ENCODE measurements around the gene KIF6. TPM values are rescaled to one million over a fixed set of nuclear protein-coding genes. Genes with fewer than 3 reads are reported as not detected.
A peak's percentile ranks its signal among the peaks of the same experiment; 100 is the strongest.
"Not testable (repeated sequence)": the region's sequence is repeated elsewhere in the genome, so short reads cannot be mapped to it uniquely, and the experiment has no call there.

Gene KIF6
- polyA plus RNA-seq, 3 donors: not detected

- Histone ChIP-seq H3K4me3 (replicated peaks in 1 of 3; ENCODE audit: low read depth in 2 of 3, low read length in 3 of 3) (no peak overlapping the region), H3K79me2 (ENCODE audit: insufficient read depth, low read length) (no peaks in the 10 kb centered on the region), H3K4me2 (replicated peaks; ENCODE audit: extremely low read depth, low read length, poor library complexity, severe bottlenecking) (no peak overlapping the region), H4K20me1 (ENCODE audit: insufficient read depth, low read length) (no peaks in the 10 kb centered on the region), H3K9ac (ENCODE audit: insufficient read depth, low read length, poor library complexity, severe bottlenecking) (no peak overlapping the region), H3K27me3 (ENCODE audit: control insufficient read depth in 2 of 2, insufficient read depth in 2 of 2, low read length in 2 of 2) (no peaks in the 10 kb centered on the region), H3K4me1 (ENCODE audit: control insufficient read depth in 1 of 2, insufficient read depth in 2 of 2, low read length in 2 of 2) (peaks cover 41 to 46% of the 10 kb centered on the region in 2 donors), H3K27ac (ENCODE audit: low read depth in 1 of 2, low read length in 2 of 2) (no peak overlapping the region), H3K9me3 (replicated peaks in 1 of 2; ENCODE audit: control insufficient read depth in 1 of 2, insufficient read depth in 1 of 2, low read length in 2 of 2) (no peaks in the 10 kb centered on the region), H2AFZ (ENCODE audit: insufficient read depth, low read depth, low read length, poor library complexity, severe bottlenecking) (no peak overlapping the region), H3K36me3 (replicated peaks in 1 of 2; ENCODE audit: control insufficient read depth in 1 of 2, insufficient read depth in 2 of 2, low read length in 2 of 2) (no peaks in the 10 kb centered on the region)
- Mint-ChIP-seq H3K4me3 (no peak overlapping the region), H3K27ac (peak overlapping the region in 2 of 7 donors; percentile 17 to 74), H3K27me3 (ENCODE audit: low read depth in 3 of 3) (peaks cover 3 to 9% (median 4%) of the 10 kb centered on the region in 3 donors), H3K36me3 (peaks cover 0 to 2% of the 10 kb centered on the region in 2 donors), H3K9me3 (peaks cover 0 to 6% (median 0%) of the 10 kb centered on the region in 7 donors), H3K4me1 (peaks cover 40% of the 10 kb centered on the region)
- intact Hi-C loops (cut with micrococcal nuclease): no loop called here
- TF ChIP-seq, protein P1, sequence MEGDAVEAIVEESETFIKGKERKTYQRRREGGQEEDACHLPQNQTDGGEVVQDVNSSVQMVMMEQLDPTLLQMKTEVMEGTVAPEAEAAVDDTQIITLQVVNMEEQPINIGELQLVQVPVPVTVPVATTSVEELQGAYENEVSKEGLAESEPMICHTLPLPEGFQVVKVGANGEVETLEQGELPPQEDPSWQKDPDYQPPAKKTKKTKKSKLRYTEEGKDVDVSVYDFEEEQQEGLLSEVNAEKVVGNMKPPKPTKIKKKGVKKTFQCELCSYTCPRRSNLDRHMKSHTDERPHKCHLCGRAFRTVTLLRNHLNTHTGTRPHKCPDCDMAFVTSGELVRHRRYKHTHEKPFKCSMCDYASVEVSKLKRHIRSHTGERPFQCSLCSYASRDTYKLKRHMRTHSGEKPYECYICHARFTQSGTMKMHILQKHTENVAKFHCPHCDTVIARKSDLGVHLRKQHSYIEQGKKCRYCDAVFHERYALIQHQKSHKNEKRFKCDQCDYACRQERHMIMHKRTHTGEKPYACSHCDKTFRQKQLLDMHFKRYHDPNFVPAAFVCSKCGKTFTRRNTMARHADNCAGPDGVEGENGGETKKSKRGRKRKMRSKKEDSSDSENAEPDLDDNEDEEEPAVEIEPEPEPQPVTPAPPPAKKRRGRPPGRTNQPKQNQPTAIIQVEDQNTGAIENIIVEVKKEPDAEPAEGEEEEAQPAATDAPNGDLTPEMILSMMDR (IDR thresholded peaks at IDR 0.05): no peak
- 100% methylated on average over 2 of the region's 3 CpGs for WGBS (ENCODE audit: insufficient coverage)
- no peak for DNase-seq
These were observed 437.6 kb downstream of the KIF6 start for GRCh38 chr6:39287601-39288000.

DNA sequence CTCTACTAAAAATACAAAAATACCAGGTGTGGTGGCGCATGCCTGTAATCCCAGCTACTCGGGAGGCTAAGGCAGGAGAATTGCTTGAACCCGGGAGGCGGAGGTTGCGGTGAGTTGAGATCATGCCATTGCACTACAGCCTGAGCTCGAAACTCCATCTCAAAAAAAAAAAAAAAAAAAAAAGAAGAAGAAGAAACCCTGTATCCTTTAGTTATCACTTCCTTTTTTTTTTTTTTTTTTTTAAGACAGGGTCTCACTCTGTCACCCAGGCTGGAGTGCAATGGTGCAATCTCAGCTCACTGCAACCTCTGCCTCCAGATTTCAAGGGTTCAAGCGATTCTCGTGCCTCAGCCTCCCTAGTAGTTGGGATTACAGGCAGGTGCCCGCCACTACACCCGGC is 438.6 kb downstream of the KIF6 start:
- H3K9ac ChIP-seq (ENCODE audit: insufficient read depth, low read length, poor library complexity, severe bottlenecking); intact Hi-C loops (cut with micrococcal nuclease); H3K4me3 ChIP-seq (replicated peaks in 1 of 3; ENCODE audit: low read depth in 2 of 3, low read length in 3 of 3); H3K9me3 Mint-ChIP-seq; H3K36me3 Mint-ChIP-seq; H2AFZ ChIP-seq (ENCODE audit: insufficient read depth, low read depth, low read length, poor library complexity, severe bottlenecking); H3K4me3 Mint-ChIP-seq; H3K36me3 ChIP-seq (replicated peaks in 1 of 2; ENCODE audit: control insufficient read depth in 1 of 2, insufficient read depth in 2 of 2, low read length in 2 of 2); H3K27me3 ChIP-seq (ENCODE audit: control insufficient read depth in 2 of 2, insufficient read depth in 2 of 2, low read length in 2 of 2); H3K79me2 ChIP-seq (ENCODE audit: insufficient read depth, low read length); H4K20me1 ChIP-seq (ENCODE audit: insufficient read depth, low read length); H3K27ac ChIP-seq (ENCODE audit: low read depth in 1 of 2, low read length in 2 of 2); H3K9me3 ChIP-seq (replicated peaks in 1 of 2; ENCODE audit: control insufficient read depth in 1 of 2, insufficient read depth in 1 of 2, low read length in 2 of 2); H3K4me2 ChIP-seq (replicated peaks; ENCODE audit: extremely low read depth, low read length, poor library complexity, severe bottlenecking): not testable (repeated sequence)
- WGBS (ENCODE audit: insufficient coverage): no CpG with 5 or more reads among the region's 10 CpGs
- peaks cover 48% of the 10 kb centered on the region for H3K4me1 Mint-ChIP-seq
- H3K4me1 ChIP-seq (ENCODE audit: control insufficient read depth in 1 of 2, insufficient read depth in 2 of 2, low read length in 2 of 2): peaks cover 49 to 53% of the 10 kb centered on the region in 2 donors
- peak overlapping the region in 6 of 7 donors; percentile 45 to 83 (median 70) for H3K27ac Mint-ChIP-seq
- H3K27me3 Mint-ChIP-seq (ENCODE audit: low read depth in 3 of 3): peaks cover 2 to 12% (median 2%) of the 10 kb centered on the region in 3 donors
- DNase-seq: peak in 2 of 3 donors; percentile 24 to 25

All from CD14-positive monocyte (primary cell).